Measurements from ENCODE around the gene PRXL2B. TPM values are rescaled to one million over a fixed set of nuclear protein-coding genes. Genes with fewer than 3 reads are reported as not detected.

Gene PRXL2B
- total and polyA plus RNA-seq, 3 donors from 2014 or later, result 16.5 to 25.1 (median 20.9) TPM

- intact Hi-C loops (cut with DNase I; ENCODE audit: low total_unique reads), result no loop called here
- no peaks in the 10 kb centered on the region for H3K27me3 ChIP-seq
- no peak for DNase-seq
- H3K27ac ChIP-seq, result no peak overlapping the region
- TF ChIP-seq CTCF (IDR thresholded peaks at IDR 0.05), result no peak
- no peak for TF ChIP-seq POLR2A (IDR thresholded peaks at IDR 0.05)
- no peak overlapping the region for H3K4me3 ChIP-seq
- WGBS, 2 donors, result 70% methylated on average over 3 of the region's 3 CpGs
- no peaks in the 10 kb centered on the region for H3K9me3 ChIP-seq
- peaks cover 17% of the 10 kb centered on the region for H3K4me1 ChIP-seq
- no peaks in the 10 kb centered on the region for H3K36me3 ChIP-seq (ENCODE audit: low read depth, missing control alignments)
Observed at GRCh38 chr1:2640626-2641025, 54.0 kb downstream of the PRXL2B start.

Other genes starting within 250 kb of the PRXL2B start
- 10 to 100 TPM; 30.4 to 34.5 TPM for gene MORN1, start 195.2 kb upstream of the PRXL2B start, total RNA-seq
- 30.9 TPM for gene MORN1, start 195.2 kb upstream of the PRXL2B start, polyA plus RNA-seq (ENCODE audit: insufficient read depth, low read depth, low replicate concordance)
- gene RER1, start 194.9 kb upstream of the PRXL2B start, total RNA-seq, result 100 to 1,000 TPM in 1 of 2 donors, 10 to 100 TPM in 1; 89.9 to 104 TPM
- 262 TPM for gene RER1, start 194.9 kb upstream of the PRXL2B start, polyA plus RNA-seq (ENCODE audit: insufficient read depth, low read depth, low replicate concordance)
- gene PEX10, start 174.2 kb upstream of the PRXL2B start, total RNA-seq, result 10 to 100 TPM; 50.4 to 52.8 TPM
- gene PEX10, start 174.2 kb upstream of the PRXL2B start, polyA plus RNA-seq (ENCODE audit: insufficient read depth, low read depth, low replicate concordance), result 49.5 TPM
- 1 to 10 TPM; 5.7 to 6.5 TPM for gene PLCH2, start 110.5 kb upstream of the PRXL2B start, total RNA-seq
- 2.7 TPM for gene PLCH2, start 110.5 kb upstream of the PRXL2B start, polyA plus RNA-seq (ENCODE audit: insufficient read depth, low read depth, low replicate concordance)
- gene PANK4, start 60.2 kb upstream of the PRXL2B start, total RNA-seq, result 10 to 100 TPM; 65.9 to 84.7 TPM
- 23.2 TPM for gene PANK4, start 60.2 kb upstream of the PRXL2B start, polyA plus RNA-seq (ENCODE audit: insufficient read depth, low read depth, low replicate concordance)
- 1 to 10 TPM; 2.8 to 4.2 TPM for gene HES5, start 56.5 kb upstream of the PRXL2B start, total RNA-seq
- gene HES5, start 56.5 kb upstream of the PRXL2B start, polyA plus RNA-seq (ENCODE audit: insufficient read depth, low read depth, low replicate concordance), result 1.1 TPM
- gene TNFRSF14, start 30.4 kb upstream of the PRXL2B start, total RNA-seq, result 10 to 100 TPM; 39.0 to 45.1 TPM
- 26.0 TPM for gene TNFRSF14, start 30.4 kb upstream of the PRXL2B start, polyA plus RNA-seq (ENCODE audit: insufficient read depth, low read depth, low replicate concordance)
- gene MMEL1, start 46.2 kb downstream of the PRXL2B start, total RNA-seq, result 10 to 100 TPM; 17.2 to 18.8 TPM
- 36.4 TPM for gene MMEL1, start 46.2 kb downstream of the PRXL2B start, polyA plus RNA-seq (ENCODE audit: insufficient read depth, low read depth, low replicate concordance)
- gene TTC34, start 214.9 kb downstream of the PRXL2B start, total RNA-seq, result 1 to 10 TPM; 3.0 to 5.2 TPM
- gene TTC34, start 214.9 kb downstream of the PRXL2B start, polyA plus RNA-seq (ENCODE audit: insufficient read depth, low read depth, low replicate concordance), result 4.1 TPM